Measurements from ENCODE around the gene SYCE1.
"Not testable (repeated sequence)": the region's sequence is repeated elsewhere in the genome, so short reads cannot be mapped to it uniquely, and the experiment has no call there.

Gene SYCE1, protein sequence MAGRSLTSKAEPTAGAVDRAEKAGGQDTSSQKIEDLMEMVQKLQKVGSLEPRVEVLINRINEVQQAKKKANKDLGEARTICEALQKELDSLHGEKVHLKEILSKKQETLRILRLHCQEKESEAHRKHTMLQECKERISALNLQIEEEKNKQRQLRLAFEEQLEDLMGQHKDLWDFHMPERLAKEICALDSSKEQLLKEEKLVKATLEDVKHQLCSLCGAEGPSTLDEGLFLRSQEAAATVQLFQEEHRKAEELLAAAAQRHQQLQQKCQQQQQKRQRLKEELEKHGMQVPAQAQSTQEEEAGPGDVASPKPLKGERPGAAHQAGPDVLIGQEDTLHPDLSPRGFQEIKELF

DNA sequence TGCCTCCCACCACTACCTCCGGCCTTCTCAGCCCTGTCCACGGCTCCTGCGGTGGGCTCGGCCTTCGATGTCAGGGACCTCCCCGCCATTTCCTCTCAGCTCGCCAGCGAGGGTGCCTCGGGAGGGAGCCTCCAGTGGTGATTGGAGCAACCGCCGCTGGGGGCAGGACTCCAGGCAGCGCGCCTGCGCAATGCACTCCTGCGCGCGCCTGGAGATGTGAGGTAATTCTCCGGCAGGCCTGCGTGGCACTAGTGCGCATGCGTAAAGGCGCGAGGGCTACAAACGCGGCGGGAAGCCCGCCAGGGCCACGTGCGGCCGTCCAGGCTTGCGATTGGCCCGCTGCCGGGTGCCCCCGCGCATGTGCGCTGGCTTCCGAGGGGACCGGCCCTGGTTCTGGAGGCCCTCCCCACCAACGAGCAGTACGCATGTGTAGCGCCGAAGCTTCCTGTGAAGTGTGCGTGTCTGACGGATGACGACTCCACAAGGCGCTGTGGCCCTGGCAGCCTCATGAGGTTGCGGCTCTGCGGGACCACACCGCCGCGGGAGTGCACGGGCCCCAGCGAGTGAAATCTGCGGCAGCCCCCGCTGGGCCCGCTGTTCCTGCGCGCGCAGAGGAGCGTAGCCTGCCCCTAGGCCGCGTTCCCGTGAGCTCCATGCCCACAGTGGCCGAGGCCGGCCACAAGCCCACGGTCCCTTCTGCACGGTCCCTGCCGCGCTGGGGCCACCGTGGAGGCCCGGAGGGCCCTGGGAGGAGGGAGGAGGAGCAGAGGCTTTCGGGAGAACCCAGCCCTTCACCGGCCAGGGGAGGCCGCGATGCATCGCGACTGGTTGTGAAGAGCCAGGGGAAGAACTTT lies at the start of gene SYCE1:
Gene SYCE1 (minus strand): TSS at position 143 of the 854 bp plus-strand sequence. CDS start 54 bp downstream, at position 89.
- no peak for DNase-seq (ENCODE audit: low spot score)

DNA sequence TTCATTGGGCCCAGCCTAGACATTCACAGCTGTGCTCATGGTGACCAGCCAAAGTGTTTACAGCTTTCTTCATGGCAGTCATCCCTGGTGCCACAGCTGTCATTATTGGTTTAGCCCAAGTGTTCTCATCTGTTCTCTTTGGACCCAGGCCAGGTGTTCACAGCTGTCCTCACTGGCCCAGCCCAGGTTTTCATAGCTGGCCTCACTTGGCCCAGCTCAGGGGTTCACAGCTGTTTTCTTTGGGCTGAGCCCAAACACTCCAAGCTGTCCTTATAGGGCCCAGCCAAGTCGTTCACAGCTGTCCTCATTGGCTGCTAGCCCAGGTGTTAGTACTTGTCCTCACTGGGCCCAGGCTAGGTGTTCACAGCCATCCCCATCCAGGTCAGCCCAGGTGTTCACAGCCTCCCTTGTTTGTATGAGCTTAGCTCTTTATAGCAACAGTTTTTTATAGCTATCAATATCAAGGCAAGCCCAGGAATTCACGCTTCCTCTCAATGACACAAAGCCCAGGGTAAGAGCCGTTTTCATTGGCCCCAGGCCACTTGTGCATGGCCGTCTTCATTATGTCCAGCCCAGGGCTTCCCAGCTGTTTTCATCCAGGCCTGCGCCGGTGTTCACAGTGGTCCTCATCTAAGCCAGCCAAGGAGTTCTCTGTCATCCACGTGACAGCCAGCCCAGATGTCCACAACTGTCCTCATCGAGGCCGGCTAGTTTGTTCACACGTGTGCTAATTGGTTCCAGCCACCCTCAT lies 49.6 kb upstream of the SYCE1 start:
- no peak for DNase-seq (ENCODE audit: low spot score)

DNA sequence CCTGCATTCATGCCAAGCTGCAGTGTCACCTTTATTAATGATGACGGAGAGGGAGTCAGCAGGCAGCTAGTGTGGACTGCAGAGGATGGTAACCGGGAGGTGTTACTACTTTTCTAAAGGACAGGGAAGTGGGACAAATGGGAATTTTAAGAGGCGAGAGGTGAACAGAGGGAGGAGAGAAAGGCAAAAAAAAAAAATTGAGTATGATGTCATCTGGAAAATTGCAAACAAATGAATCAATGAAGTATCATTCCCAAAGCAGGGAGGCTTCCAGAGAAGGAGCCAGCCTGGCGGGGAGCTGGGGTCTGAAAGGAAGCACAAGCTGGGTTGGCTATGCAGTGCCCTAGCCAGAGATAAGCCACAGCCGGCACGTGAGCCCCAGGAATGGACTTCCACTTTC lies 48.3 kb upstream of the SYCE1 start:
- no peak for DNase-seq (ENCODE audit: low spot score)

DNA sequence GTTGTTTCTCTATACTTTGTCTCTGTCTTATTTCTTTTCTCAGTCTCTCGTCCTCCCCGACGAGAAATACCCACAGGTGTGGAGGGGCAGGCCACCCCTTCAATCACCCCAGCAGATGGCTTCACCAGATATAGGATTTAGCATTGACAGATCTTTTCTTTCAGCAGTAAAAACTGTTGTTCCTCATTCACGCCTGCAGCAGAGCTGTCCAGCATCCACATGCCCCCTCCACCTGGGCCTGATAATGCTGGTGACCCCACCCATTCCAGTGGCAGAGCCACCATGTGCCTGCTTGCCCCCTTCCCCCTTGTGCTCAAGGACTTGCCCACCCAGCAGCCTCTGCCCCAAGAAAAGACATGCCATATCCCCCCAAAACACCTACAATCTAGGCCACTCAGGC lies 45.7 kb upstream of the SYCE1 start:
- no peak for DNase-seq (ENCODE audit: low spot score)

DNA sequence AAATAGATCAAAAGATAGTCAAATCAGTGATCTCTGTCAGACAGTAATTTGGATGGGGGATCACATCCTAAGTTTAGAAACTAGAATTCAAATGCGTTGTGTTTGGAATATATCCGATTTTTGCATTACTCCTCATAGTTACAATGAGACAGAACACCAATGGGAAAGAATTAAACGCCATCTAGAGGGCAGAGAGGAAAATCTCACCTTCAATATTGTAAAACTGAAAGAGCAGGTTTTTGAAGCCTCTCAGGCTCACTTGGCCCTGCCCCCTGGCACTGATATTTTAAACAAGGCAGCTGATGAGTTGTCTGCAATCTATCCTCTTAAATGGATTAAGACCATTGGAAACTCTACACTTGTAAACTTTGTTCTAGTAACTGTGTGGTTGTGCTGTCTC lies 43.5 kb upstream of the SYCE1 start:
- peak; percentile 21 for DNase-seq (ENCODE audit: low spot score)

DNA sequence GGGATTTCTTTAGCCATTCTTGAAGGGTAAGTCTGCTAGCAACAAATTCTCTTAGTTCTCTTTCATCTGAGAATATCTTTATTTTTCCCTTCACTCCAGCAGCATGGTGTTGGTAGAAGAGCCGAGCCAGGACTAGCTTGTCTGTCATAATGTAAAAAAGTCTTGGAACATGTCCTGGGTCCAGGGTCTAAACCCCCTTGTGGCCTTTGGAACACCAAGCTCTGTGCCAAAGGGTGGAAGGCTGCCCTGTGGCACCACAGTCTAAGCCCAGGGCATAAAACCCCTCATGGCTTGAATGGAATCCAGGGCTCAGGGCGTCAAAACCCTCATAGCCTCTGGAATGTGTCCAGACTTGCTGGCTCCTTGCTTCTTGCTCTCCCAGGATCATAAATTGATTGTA lies 38.1 kb upstream of the SYCE1 start:
- DNase-seq (ENCODE audit: low spot score): not testable (repeated sequence)

DNA sequence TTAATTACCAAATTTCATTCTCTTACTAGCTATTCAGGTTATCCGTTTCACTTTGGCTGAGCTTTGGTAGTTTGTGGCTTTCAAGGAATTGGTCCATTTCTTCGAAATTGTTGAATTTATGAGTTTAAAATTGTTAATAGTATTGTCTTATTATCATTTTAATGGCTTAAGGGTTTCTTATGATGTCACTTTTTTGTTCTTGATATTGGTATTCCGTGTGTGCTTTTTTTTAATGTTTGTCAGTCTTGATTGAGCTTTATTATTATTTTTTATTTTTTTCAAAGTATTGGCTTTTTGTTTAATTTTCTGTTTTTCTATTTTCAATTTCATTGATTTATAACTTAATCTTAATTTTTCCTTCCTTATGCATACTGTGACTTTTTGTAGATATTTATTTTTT lies 35.3 kb upstream of the SYCE1 start:
- DNase-seq (ENCODE audit: low spot score): no peak

DNA sequence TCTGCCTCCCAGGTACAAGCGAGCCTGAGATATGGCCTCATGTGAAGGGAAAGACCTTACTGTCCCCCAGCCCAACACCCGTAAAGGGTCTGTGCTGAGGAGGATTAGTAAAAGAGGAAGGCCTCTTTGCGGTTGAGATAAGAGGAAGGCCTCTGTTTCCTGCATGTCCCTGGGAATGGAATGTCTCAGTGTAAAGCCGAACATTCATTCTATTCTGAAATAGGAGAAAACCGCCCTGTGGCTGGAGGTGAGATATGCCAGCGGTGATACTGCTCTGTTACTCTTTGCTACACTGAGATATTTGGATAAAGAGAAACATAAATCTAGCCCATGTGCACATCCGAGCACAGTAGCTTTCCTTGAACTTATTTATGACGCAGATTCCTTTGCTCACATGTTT lies 34.5 kb upstream of the SYCE1 start:
- DNase-seq (ENCODE audit: low spot score): not testable (repeated sequence)

DNA sequence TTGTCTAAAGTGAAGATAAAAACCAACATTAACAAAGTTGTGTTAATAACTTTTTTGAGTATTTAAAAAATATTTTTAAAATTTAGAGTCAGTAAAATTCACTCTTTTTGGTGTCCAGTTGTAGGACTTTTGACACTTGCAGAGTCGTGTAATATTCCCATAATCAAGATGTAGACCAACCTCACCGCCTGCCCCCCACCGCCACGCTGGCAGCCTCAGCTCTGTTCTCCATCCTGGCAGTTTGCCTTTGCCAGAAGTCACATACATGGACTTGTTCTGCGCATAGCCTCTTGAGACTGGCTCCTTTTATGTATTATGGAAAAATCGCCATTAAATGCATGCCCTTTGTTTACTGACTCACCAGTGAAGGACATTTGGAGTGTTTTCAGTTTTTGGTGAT lies 27.3 kb upstream of the SYCE1 start:
- no peak for DNase-seq (ENCODE audit: low spot score)

DNA sequence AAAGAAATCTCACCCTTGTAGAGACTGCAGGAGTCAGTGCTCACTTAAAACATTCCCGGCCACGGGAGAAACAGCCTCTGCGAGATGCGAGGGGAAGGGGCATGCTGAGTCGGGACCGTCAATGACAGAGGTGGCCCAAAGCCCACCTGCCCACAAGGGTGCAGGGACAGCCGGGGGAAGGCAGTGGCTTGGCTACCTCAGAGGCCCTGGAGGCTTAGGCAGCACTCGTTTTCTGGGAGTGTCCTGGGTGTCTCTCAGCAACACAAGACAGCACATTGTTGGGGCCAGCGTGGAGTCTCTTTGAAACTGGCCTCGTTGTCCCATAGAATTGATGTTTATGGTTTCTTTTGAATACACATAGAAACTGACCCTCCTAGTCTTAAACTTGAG lies 25.6 kb upstream of the SYCE1 start:
- DNase-seq (ENCODE audit: low spot score): no peak

DNA sequence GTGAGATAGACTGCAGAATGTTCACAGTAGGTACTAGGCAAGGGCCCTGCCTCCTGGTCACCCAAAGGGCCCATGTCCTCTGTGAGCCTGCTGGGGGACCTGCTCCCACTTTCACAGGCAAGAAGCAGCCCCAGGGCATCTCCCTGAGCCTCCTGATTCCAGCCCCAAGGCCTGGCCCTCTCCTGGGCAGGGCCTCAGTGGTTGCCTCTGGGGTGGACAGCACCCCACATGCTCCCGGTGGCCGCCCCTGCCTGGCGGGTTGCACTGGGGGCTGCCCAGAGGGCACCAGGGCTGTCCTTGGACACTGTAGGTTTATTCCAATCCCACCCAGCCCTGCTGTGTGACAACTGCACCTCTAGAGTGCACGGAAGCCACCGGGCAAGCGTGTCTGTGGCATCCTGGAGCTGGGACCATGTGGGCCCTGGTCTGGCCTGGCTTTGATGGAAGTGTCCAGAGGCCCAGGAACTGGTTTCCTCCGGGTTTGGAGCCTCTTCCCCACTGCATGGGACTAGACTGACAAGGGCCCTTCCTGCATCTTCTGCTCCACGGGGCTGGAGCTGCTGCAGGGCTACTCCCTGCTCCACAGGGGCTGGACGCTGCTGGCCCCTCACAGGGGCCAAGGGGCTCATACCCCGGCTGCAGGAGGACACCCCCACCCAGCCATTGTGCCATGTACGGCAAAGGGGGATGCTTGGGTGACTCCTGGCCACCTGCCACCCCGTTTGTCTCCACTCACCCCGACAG lies 25.0 kb upstream of the SYCE1 start:
- DNase-seq (ENCODE audit: low spot score): no peak

DNA sequence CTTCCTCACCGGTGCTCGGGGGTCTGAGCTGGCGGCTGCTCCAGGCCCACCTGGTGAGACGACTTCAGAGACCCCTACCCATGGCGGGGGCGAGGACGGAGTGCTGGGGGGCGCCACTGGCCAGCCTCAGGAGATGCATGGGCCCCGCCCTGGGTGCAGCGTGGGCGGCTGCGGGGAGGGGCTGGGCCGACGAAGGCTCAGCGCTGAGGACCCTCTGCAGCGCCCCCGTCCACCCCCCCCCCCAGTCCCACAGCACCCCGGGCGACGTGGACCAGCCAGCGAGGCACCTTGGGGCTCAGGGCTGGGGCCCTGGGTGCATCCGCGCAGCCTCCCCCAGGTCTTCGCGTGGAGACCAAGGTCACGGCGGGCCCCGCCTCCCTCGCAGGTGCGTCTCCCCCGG lies 11.7 kb upstream of the SYCE1 start:
- not testable (repeated sequence) for DNase-seq (ENCODE audit: low spot score)

DNA sequence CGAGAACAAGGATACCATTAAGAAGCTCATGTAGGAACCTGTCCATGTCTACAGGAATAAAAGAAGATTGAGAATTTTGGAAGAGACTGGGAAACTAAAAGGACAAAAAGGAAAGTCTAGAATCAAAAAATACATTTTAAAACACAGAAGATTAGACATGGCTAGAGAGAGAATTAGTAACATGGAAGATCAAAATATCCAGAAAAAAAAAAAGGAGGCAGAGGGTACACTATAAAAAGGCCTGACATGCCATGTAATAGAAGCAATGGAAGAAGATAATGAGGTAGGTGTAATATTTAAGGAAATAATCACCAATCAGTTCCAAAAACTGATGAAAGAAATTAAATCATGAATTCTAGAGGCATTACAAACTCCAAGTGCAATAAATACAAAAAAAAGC lies 8.1 kb upstream of the SYCE1 start:
- not testable (repeated sequence) for DNase-seq (ENCODE audit: low spot score)

DNA sequence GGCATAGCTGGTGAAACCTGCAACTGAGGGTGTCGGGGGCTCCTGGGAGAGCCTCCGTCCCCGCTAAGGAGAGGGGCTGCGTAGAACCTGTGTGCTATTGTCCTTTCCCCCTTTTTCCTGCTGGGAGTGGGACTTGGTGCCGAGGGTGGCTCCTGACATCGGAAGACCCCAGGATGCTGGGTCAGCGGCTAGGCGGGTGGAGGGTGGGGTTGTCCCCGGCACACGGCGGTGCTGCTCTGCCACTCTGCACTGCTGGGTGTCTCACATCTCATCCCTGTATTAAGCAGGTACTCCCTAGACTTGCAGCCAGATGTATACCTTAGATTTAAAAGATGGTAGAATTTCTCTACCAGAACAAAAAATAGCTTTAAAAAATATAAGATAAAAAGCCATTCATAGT lies 6.7 kb upstream of the SYCE1 start:
- not testable (repeated sequence) for DNase-seq (ENCODE audit: low spot score)

DNA sequence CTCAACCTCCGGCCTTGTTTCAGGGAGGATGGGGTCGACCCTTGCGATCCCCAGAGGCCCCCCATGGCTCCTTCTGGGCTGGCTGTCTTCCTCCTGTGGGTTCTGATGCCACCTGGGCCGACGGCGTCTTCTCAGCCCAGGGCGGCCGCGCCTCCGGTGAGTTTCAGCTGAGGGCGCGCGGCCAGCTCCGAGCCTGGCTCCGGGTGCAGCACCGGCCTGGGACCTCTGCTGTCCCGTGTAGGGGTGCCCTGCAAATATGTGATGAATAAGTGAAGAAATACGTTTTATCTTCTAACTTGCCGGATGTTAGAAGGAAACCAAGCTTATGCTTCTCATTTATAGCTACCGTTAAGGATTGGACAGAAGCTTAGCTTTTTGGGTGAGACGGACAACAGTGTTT lies 4.4 kb upstream of the SYCE1 start:
- DNase-seq (ENCODE audit: low spot score): not testable (repeated sequence)

DNA sequence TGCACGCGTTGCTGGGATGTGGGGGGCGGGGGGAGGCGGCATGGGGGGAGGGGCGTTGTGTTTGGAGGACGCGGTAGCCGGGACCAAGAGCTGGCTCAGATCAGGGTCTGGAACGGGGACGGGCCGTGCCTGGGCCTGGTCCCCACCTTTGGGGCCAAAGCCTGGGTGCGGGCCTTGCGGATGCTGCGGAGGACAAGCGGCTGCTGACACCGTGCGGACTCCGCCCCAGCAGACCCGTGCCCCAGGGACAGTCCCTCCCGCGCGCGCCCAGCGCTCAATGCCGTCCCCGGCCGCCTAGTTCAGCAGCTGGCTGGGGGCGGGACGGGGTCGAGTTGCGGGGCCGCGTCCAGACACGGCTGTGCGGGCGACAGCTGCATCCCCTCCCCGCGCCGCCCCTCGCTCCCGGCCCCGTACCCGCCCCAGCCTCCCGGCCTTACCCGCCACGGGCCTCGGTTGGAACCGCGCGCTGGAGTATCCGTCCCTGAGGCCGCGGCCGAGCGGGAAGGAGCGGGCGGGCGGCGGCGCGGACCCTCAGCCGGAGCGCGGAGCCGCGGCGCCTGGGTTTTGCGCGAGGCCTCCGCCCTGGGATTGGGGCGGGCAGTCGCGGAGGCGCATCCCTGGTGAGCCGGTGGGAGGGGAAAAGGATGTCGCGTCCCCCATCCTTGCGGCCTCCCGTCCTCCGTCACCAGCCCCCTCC lies 3.6 kb upstream of the SYCE1 start:
- not testable (repeated sequence) for DNase-seq (ENCODE audit: low spot score)

DNA sequence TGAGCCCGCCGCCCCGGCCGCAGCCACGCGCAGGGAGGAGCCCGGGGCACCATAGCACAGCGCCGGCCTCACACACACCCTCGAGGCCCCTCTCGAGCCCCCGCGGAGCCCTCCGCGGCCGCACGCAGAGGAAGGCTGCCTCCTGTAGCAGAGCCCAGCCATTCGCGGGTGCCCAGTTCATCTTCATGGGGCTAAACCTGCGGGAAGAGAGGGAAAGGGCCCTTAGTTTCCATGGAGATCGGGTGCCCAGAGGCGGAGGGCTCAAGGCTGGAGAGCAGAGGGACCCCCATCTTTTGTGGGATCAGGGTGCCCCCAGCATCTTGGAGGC lies 2.9 kb upstream of the SYCE1 start:
- DNase-seq (ENCODE audit: low spot score): no peak

DNA sequence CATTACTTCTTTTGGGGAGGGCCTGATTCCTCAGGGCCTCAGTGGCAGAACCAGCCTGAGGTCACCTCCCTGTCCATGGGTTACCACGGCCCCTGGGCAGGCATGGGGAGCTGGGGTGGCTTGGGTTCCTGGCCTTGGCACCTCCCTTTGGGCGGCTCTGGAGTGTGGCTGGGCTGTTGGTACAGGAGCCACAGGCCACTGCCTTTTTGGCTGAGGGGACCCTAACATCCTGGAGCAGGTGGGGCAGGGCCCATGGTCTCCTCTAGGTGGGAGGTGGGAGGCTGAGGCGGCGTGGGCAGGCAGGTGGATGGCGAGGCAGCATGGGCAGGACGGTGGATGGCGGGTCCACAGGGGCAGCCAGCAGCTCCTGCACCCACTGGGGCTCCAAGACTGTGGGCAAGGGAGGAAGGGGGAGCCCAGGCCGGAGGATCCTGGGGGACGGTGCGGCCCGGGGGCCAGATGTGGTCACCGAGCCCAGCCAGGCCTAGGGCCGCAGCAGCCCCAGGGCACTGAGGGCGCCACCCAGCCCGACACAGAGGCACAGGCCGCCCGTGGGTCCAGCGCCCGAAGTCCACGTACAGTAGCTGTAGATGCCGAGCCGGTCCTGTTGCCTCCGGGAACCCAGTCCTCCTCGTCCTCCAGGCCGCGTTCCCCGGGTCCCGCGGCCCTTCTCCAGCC lies 2.4 kb upstream of the SYCE1 start:
- DNase-seq (ENCODE audit: low spot score): no peak

DNA sequence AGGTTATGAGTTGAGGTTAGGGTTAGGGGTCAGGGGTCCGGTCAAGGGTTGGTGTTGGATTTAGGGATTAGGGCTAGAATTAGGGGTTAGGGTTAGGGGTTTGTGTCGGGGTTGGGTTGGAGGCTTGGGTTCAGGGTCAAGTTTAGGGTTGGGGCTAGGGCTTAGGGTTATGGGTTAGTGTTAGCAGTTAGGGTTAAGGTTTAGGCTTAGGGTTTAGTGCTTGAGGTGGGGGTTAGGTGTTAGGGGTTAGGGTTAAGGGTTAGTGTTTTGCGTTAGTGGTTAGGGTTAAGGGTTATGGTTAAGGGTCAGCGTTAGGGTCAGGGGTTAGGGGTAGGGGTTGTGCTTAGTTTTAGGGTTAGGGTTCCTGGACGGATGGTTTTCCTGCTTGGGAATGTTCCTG lies 1.7 kb upstream of the SYCE1 start:
- DNase-seq (ENCODE audit: low spot score): no peak

DNA sequence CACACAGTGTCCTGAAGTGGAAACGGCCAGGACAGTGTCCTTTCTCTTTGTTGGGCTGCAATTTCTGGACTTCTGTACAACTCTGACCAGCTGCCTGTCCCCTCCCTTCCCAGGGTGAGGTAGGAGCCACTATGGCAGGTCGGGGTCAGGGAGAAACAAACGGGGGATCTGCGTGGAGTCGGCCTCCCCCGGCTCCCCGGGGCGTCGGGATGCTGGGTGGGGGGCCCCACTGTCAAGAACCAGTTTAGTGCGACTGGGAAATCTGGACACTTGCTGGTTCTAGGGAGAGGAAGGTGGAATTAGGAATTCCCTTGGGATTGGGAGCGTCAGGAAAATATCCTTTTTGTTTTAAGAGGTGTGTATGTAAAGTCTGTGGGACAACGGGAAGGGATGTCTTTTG lies 567 bp downstream of the SYCE1 start:
- no peak for DNase-seq (ENCODE audit: low spot score)

DNA sequence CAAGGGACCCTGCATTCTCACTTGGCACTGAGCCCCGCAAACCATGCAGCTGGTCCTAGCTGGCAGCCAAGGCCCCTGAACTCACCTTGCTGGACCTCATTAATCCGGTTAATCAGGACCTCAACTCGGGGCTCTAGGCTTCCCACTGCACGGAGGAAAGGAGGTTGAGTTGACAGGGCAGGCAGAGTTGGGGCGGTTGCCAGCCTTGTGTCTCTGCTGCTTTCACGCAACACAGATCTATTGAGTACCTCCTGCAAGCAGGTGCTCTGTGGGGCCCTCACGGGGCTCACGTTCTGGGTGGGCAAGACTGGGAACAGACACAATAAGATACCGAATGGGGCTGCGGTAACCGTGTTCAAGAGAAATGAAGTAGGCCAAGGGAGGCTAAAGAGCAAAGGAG lies 6.2 kb downstream of the SYCE1 start:
- no peak for DNase-seq (ENCODE audit: low spot score)
